AG04449 (cell line): ENCODE measurements around the gene DPP7.

Source experiments
- CTCF ChIA-PET: fragments of 350-600 bp; formaldehyde crosslinking; extraction: SDS; loops from one replicate; lab custom pipeline; 2021; ENCODE audit warnings: antibody characterized with exemption; lab: Yijun Ruan, JAX
- POLR2A ChIA-PET: fragments of 400-600, 350-600 bp; formaldehyde crosslinking; extraction: SDS; loops from one replicate; lab custom pipeline; 2020; ENCODE audit warnings: antibody characterized with exemption, inconsistent platforms; lab: Yijun Ruan, JAX
- DNase-seq: peaks from one replicate; pipeline ENCODE4 v3.0.0-alpha.2; 2010; ENCODE audit warnings: low read depth, low spot score
- H3K4me3 ChIP-seq: 2 replicates; pipeline ENCODE4 v1.5.1; 2011; ENCODE audit warnings: low read depth, mild to moderate bottlenecking, control low read depth, low read length
- TF ChIP-seq, protein P1 (sequence below): IDR thresholded peaks from one replicate; pipeline ENCODE4 v1.5.1; 2011; ENCODE audit warnings: mild to moderate bottlenecking, moderate library complexity, low read length, control low read depth, inconsistent platforms; ENCODE audit not compliant: insufficient read depth; ENCODE audit errors: missing control alignments

DPP7 gene

DNA sequence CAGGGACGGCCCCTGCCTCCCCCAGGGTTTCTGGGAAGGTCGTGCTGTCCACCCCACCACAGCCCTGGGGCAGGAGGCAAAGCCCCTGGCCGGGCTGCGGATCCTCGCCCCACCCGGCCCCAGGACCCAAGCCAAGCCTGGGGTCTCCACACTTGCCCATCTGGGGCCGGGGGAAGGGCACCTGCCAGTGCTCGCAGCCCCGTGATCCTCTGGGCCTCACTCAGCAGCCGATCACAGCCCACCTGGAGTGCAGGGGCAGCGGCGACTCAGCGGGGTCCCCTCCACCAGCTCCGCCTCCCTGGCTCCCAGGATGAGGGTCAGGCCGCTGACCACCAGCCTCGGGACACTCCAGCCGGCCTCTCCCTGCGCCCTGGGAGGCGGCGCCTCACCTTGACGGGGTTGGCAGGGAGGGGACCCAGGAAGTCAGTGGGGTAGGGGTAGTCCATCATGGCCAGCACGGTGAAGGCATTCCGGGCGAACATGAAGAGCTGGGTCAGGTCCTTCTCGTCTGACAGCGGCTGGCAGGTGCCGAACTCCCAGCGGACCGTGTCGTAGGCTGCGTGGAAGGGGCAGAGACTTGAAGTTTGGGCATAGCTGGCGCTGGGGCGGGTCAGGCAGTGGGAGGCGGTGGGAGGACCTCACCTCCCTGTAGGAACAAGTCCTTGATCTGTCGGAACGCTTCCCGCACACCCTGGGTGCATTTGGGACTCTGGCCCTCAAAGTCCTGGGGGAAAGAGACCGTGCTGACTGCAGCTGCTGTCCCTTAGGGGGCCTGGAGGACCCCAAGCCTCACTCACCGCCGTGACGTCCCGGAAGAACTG, 1.8 kb downstream of the DPP7 start:
- TF ChIP-seq, protein P1, sequence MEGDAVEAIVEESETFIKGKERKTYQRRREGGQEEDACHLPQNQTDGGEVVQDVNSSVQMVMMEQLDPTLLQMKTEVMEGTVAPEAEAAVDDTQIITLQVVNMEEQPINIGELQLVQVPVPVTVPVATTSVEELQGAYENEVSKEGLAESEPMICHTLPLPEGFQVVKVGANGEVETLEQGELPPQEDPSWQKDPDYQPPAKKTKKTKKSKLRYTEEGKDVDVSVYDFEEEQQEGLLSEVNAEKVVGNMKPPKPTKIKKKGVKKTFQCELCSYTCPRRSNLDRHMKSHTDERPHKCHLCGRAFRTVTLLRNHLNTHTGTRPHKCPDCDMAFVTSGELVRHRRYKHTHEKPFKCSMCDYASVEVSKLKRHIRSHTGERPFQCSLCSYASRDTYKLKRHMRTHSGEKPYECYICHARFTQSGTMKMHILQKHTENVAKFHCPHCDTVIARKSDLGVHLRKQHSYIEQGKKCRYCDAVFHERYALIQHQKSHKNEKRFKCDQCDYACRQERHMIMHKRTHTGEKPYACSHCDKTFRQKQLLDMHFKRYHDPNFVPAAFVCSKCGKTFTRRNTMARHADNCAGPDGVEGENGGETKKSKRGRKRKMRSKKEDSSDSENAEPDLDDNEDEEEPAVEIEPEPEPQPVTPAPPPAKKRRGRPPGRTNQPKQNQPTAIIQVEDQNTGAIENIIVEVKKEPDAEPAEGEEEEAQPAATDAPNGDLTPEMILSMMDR: no peak
- no peak overlapping the region for H3K4me3 ChIP-seq
- DNase-seq: no peak
- CTCF ChIA-PET: interaction anchor here (0.7 to 2.1 kb wide), 5 partner anchors 14 to 124 kb away, joined by 3 to 5 read pairs (median 3); no protein-coding TSS in a partner anchor
- POLR2A ChIA-PET: interaction anchor here (0.9 kb wide), 1 partner anchor 29 kb away, joined by 4 read pairs; no protein-coding TSS in a partner anchor

DNA sequence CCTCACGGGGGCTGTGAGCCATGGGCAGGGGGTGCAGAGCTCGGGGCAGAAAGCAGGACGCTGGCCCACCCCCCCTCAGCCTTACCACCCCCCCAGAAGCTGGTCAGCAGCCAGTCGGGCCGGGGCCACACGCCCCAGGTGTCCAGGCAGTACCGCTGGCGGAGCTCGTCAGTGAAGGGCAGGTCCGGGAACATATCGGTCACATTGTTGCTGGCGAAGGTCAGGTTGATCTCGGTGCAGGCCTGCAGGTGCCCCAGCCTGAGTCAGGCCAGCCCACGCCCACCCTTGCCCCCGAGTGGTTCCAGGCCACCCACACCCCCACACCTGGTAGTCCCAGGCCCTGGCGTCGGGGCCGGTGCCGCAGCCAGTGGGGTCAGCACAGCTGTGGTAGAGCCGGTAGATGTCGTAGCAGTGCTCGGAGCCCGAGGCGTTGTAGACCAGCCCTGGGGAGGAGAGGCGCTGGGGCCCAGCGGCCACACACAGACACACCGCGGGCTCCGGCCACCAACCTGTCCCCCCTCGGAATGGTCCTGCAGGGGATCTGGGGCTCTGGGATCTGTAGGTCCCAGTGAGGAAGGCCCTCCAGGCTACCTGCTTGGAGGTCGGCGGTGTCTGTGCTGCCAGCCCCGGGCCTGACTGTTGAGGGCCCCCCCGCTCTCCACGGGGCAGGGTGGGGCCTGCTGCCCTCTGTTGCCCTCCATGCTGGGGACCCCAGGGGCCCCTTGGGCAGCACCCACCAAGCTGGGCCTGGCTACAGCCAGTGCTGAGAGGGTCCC, 2.6 kb downstream of the DPP7 start:
- H3K4me3 ChIP-seq: no peak overlapping the region
- POLR2A ChIA-PET: no interaction called here

DNA sequence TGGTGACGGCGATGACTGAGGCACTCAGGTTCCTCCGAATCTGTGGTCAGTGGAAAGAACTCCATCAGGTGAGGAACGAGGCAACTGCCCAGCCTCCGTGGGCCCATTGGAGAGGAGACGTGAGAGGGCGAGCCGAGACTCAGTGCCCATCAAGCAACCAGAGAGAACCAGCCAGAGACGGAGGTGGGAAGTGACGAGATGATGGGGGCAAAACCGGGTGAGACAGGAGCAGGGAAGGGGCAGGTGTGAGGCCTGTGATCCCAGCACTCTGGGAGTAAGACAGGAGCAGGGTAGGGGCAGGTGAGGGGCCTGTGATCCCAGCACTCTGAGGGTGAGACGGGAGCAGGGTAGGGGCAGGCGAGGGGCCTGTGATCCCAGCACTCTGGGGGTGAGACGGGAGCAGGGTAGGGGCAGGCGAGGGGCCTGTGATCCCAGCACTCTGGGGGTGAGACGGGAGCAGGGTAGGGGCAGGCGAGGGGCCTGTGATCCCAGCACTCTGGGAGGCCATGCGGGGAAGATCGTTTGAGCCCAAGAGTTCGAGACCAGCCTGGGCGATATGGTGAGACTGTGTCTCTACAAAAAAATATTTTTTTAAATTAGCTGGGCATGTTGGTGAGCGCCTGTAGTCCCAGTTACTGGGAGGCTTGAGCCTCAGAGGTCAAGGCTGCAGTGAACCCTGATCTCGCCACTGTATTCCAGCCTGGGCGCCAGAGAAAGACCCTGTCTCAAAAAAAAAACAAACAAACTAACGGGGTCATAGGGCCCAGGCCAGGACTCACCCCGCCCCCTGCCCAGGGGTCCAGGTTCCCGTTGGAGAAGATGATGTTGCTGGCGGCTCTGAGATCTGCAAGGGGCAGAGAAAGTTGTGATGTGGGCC, 3.4 kb downstream of the DPP7 start:
- TF ChIP-seq, protein P1: no peak
- POLR2A ChIA-PET: no interaction called here
- no peak for DNase-seq
- CTCF ChIA-PET: interaction anchor here (2.1 kb wide), 1 partner anchor 126 kb away, joined by 5 read pairs; no protein-coding TSS in a partner anchor
- no peak overlapping the region for H3K4me3 ChIP-seq

More for the DNA sequence above, 2.6 kb downstream of the DPP7 start:
- CTCF ChIA-PET: interaction anchor here (2.1 kb wide), 1 partner anchor 125 kb away, joined by 5 read pairs; no protein-coding TSS in a partner anchor
- TF ChIP-seq, protein P1: no peak
- DNase-seq: no peak

DNA sequence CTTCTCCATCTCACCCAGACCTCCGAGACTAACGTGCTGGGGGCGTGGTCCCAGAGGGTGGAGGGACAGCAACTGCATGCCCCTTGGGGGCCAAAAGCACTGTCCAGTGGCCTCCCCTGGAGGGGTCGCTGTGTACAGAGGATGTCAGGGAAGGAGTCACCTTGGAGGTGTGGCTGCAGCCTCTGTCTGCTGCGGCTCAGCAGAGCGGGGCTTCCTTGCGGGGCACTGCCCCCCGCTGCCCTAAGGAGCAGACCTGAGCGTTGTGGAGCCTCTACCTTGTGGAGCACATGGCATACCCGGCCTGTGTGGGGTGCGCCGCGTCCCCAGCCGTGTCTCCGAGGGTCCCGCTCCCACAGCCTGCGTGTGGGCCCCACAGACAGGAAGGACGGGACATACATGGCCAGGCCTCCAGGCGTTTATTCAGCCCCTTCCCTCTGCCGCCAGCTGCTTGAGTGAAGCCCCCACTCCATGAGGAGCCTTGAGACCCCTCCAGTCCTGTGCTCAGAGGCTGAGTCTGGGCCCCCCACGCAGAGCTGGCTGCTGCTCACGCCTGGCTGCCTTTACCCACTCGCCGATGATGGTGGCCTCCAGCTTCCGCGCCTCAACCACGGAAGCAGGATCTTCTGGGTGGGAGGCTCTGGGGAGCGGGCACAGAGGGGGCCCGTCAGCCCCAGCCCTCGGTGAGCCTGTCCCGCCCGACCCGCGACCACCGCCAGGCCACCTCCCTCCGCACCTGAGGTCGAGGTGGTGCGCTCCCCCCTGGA, 4.2 kb downstream of the DPP7 start:
- POLR2A ChIA-PET: no interaction called here
- TF ChIP-seq, protein P1: no peak
- no peak for DNase-seq
- CTCF ChIA-PET: no interaction called here
- no peak overlapping the region for H3K4me3 ChIP-seq
